Activated CD4-positive, alpha-beta T cell treated with anti-CD3 and anti-CD28 coated beads, Interleukin-10, Interleukin-2, amounts not matched to agents 100 ng/mL and 50 ng/mL, durations not matched to agents 16 hours and 8 hours (primary cell): ENCODE results near the gene EXOC3L1.

Experiments
- DNase-seq: peaks from one replicate; pipeline ENCODE4 v3.0.0-alpha.2; 2020

Gene EXOC3L1

GRCh38 chr16:67195676-67196075 lies 5.7 kb upstream of the EXOC3L1 start:
- DNase-seq: no peak

- DNase-seq: no peak
Measured at GRCh38 chr16:67194260-67194659, 4.3 kb upstream of the EXOC3L1 start.

- no peak for DNase-seq
Measured at GRCh38 chr16:67193536-67193935, 3.6 kb upstream of the EXOC3L1 start.

- DNase-seq: no peak
Measured at GRCh38 chr16:67192781-67193361, 2.9 kb upstream of the EXOC3L1 start.

GRCh38 chr16:67191995-67192681 lies 2.2 kb upstream of the EXOC3L1 start, which contains the start of gene E2F4:
Gene E2F4, plus strand, starts transcription at chr16:67192155. Its CDS starts 73 bp downstream, at chr16:67192228.
- DNase-seq: peak; percentile 95

GRCh38 chr16:67191411-67191994 lies 1.6 kb upstream of the EXOC3L1 start:
- DNase-seq: no peak

- no peak for DNase-seq
Measured at GRCh38 chr16:67190448-67191399, 788 bp upstream of the EXOC3L1 start.

- no peak for DNase-seq
Measured at GRCh38 chr16:67188798-67189197, 1.1 kb downstream of the EXOC3L1 start.

GRCh38 chr16:67188323-67188722 lies 1.6 kb downstream of the EXOC3L1 start:
- no peak for DNase-seq

- DNase-seq: no peak
Measured at GRCh38 chr16:67187175-67187890, 2.6 kb downstream of the EXOC3L1 start.

GRCh38 chr16:67186550-67186950 lies 3.4 kb downstream of the EXOC3L1 start:
- no peak for DNase-seq

GRCh38 chr16:67185651-67186134 lies 4.2 kb downstream of the EXOC3L1 start:
- DNase-seq: no peak

- peak; percentile 88 for DNase-seq
Measured at GRCh38 chr16:67184995-67185650, 4.8 kb downstream of the EXOC3L1 start.

GRCh38 chr16:67184453-67184994 lies 5.4 kb downstream of the EXOC3L1 start:
- DNase-seq: no peak

GRCh38 chr16:67183627-67184452 lies 6.1 kb downstream of the EXOC3L1 start, which contains the start of gene MATCAP1:
Gene MATCAP1, minus strand, starts transcription at chr16:67183963. Its CDS starts 3,353 bp downstream, at chr16:67180610.
- peak; percentile 98 for DNase-seq

GRCh38 chr16:67183284-67183626 lies 6.7 kb downstream of the EXOC3L1 start:
- no peak for DNase-seq

- no peak for DNase-seq
Measured at GRCh38 chr16:67182288-67182687, 7.6 kb downstream of the EXOC3L1 start.

GRCh38 chr16:67181346-67181745 lies 8.6 kb downstream of the EXOC3L1 start:
- DNase-seq: no peak

- DNase-seq: no peak
Measured at GRCh38 chr16:67180166-67180565, 9.8 kb downstream of the EXOC3L1 start.

- DNase-seq: no peak
Measured at GRCh38 chr16:67179421-67180080, 10.4 kb downstream of the EXOC3L1 start.
